Esophagus squamous epithelium (tissue), 5 donors: ENCODE data around the gene OR13D1. TPM values are rescaled to one million over a fixed set of nuclear protein-coding genes. Genes with fewer than 3 reads are reported as not detected.

ENCODE experiments used
- DNase-seq: peaks from one replicate; lab custom pipeline; 2025; lab: John Stamatoyannopoulos, UW
- H3K27ac ChIP-seq, 4 donors: fragments of 200-600 bp; sonication (generic); one replicate each; pipeline ENCODE4 v1.5.1; 2016 to 2019; ENCODE audit warnings: mild to moderate bottlenecking in 1 of 4
- H3K27me3 ChIP-seq, 4 donors: fragments of 200-600 bp; sonication (generic); 1 replicate in 3 of 4; 2 replicates in 1 of 4; pipeline versions ENCODE4 v1.5.1 to v1.6.0; 2017 to 2021; ENCODE audit warnings: antibody characterized with exemption in 1 of 4
- H3K36me3 ChIP-seq, 3 donors: fragments of 200-600 bp; sonication (generic); one replicate each; pipeline ENCODE4 v1.5.1; 2016 to 2019
- H3K4me1 ChIP-seq, 3 donors: fragments of 200-600 bp; sonication (generic); one replicate each; pipeline ENCODE4 v1.5.1; 2017 to 2019
- H3K4me3 ChIP-seq, 4 donors: fragments of 200-600 bp; sonication (generic); 1 replicate in 3 of 4; 2 replicates in 1 of 4; pipeline ENCODE4 v1.5.1; 2016 to 2019; ENCODE audit warnings: mild to moderate bottlenecking in 2 of 4, moderate library complexity in 1 of 4
- H3K9me3 ChIP-seq, 3 donors: fragments of 200-600 bp; sonication (generic); one replicate each; pipeline ENCODE4 v1.5.1; 2016 to 2019
- CTCF ChIP-seq, 6 experiments: fragments of 450-650 bp in 4 of 6; fragments of 200-600 bp in 2 of 6; sonication (generic) in 2 of 6; IDR thresholded peaks; one replicate each; pipeline ENCODE4 v1.5.1; 2016 to 2019; ENCODE audit warnings: antibody characterized with exemption in 6 of 6, mild to moderate bottlenecking in 4 of 6, moderate library complexity in 4 of 6
- POLR2A ChIP-seq, 4 donors: fragments of 450-650 bp; IDR thresholded peaks; one replicate each; pipeline ENCODE4 v1.6.1; 2017; ENCODE audit warnings: antibody characterized with exemption in 4 of 4, mild to moderate bottlenecking in 4 of 4, moderate library complexity in 3 of 4
- WGBS, 2 donors: methylation state at CpG; one replicate each; pipeline ENCODE4 v1.1.5; 2018; 5-methylcytosine and 5-hydroxymethylcytosine counted together
- intact Hi-C: fragments of 100-400 bp; cut with DNase I; formaldehyde crosslinking; loops from one replicate; pipeline ENCODE4 v1.15.0; 2022
- total RNA-seq, 4 donors: library from RNA; depleted of rRNA; stranded (reverse); fragments of >200 nt; gene quantifications; one replicate each; pipeline ENCODE4 v1.1.0, GENCODE V29; 2016
- donor health status: DM: yes; HTN: yes; CAD: no.

OR13D1 gene
- not detected for total RNA-seq

- intact Hi-C loops: no loop called here
- TF ChIP-seq POLR2A (IDR thresholded peaks at IDR 0.05) (no peak), CTCF (IDR thresholded peaks at IDR 0.05) (no peak)
- Histone ChIP-seq H3K4me1 (no peaks in the 10 kb centered on the region), H3K27ac (no peak within 1 kb of the TSS), H3K4me3 (no peak within 1 kb of the TSS), H3K27me3 (no peaks in the 10 kb centered on the region), H3K36me3 (no peaks in the 10 kb centered on the region), H3K9me3 (no peaks in the 10 kb centered on the region)
- no peak for DNase-seq
- WGBS, 2 donors: 89 to 100% methylated on average over 1 of the region's 1 CpG
Observed at GRCh38 chr9:104694218-104694617, at the start of gene OR13D1. TSS of gene OR13D1 (plus strand) at chr9:104694518. CDS start at chr9:104694518, 0 bp downstream.

- WGBS, 2 donors: 39 to 62% methylated on average over 2 of the region's 2 CpGs
- DNase-seq: no peak
- Histone ChIP-seq H3K36me3 (no peaks in the 10 kb centered on the region), H3K27ac (no peak overlapping the region), H3K4me1 (no peaks in the 10 kb centered on the region), H3K4me3 (no peak overlapping the region), H3K9me3 (no peaks in the 10 kb centered on the region), H3K27me3 (no peaks in the 10 kb centered on the region)
- no peak for TF ChIP-seq CTCF (IDR thresholded peaks at IDR 0.05)
- no peak for TF ChIP-seq POLR2A (IDR thresholded peaks at IDR 0.05)
- intact Hi-C loops: no loop called here
Observed at GRCh38 chr9:104658496-104659195, 35.7 kb upstream of the OR13D1 start.

GRCh38 chr9:104675611-104676010, 18.7 kb upstream of the OR13D1 start:
- H3K27ac ChIP-seq: no peak overlapping the region
- TF ChIP-seq CTCF (IDR thresholded peaks at IDR 0.05) (no peak), POLR2A (IDR thresholded peaks at IDR 0.05) (no peak)
- H3K36me3 ChIP-seq: no peaks in the 10 kb centered on the region
- intact Hi-C loops: no loop called here
- no peaks in the 10 kb centered on the region for H3K4me1 ChIP-seq
- H3K4me3 ChIP-seq: no peak overlapping the region
- no peak for DNase-seq
- H3K9me3 ChIP-seq: no peaks in the 10 kb centered on the region
- no peaks in the 10 kb centered on the region for H3K27me3 ChIP-seq
- 62 to 70% methylated on average over 2 of the region's 2 CpGs for WGBS, 2 donors

- H3K9me3 ChIP-seq: no peaks in the 10 kb centered on the region
- no peaks in the 10 kb centered on the region for H3K27me3 ChIP-seq
- no peak overlapping the region for H3K4me3 ChIP-seq
- no peaks in the 10 kb centered on the region for H3K4me1 ChIP-seq
- intact Hi-C loops: no loop called here
- WGBS, 2 donors: 13 to 17% methylated on average over 3 of the region's 3 CpGs
- no peak for DNase-seq
- H3K27ac ChIP-seq: no peak overlapping the region
- H3K36me3 ChIP-seq: no peaks in the 10 kb centered on the region
- TF ChIP-seq POLR2A (IDR thresholded peaks at IDR 0.05): no peak
- TF ChIP-seq CTCF (IDR thresholded peaks at IDR 0.05): peak in 3 of 6 experiments; percentile 5 to 46 (median 12)
Observed at GRCh38 chr9:104682642-104683041, 11.7 kb upstream of the OR13D1 start.

GRCh38 chr9:104686081-104686480, 8.2 kb upstream of the OR13D1 start:
- TF ChIP-seq POLR2A (IDR thresholded peaks at IDR 0.05) (no peak), CTCF (IDR thresholded peaks at IDR 0.05) (no peak)
- no peak overlapping the region for H3K27ac ChIP-seq
- H3K9me3 ChIP-seq: no peaks in the 10 kb centered on the region
- H3K36me3 ChIP-seq: no peaks in the 10 kb centered on the region
- H3K27me3 ChIP-seq: no peaks in the 10 kb centered on the region
- intact Hi-C loops: no loop called here
- no peak for DNase-seq
- WGBS, 2 donors: 38 to 40% methylated on average over 2 of the region's 2 CpGs
- H3K4me1 ChIP-seq: no peaks in the 10 kb centered on the region
- H3K4me3 ChIP-seq: no peak overlapping the region
